Upper lobe of left lung (tissue), 4 donors: Measurements from ENCODE around the gene GRPEL1.

ENCODE experiments used
- CTCF ChIP-seq, 6 experiments: fragments of 450-650 bp in 4 of 6; fragments of 200-600 bp in 2 of 6; sonication (generic) in 2 of 6; IDR thresholded peaks; one replicate each; pipeline ENCODE4 v1.5.1; 2016 to 2019; ENCODE audit warnings: antibody characterized with exemption in 6 of 6
- EP300 ChIP-seq, 4 donors: sonication (generic); formaldehyde crosslinking; IDR thresholded peaks; one replicate each; pipeline ENCODE4 v1.5.1; 2017; ENCODE audit warnings: antibody characterized with exemption in 4 of 4, control low read depth in 2 of 4
- POLR2A ChIP-seq, 4 donors: fragments of 450-650 bp; IDR thresholded peaks; one replicate each; pipeline ENCODE4 v1.5.1; 2016 to 2017; ENCODE audit warnings: antibody characterized with exemption in 4 of 4, mild to moderate bottlenecking in 2 of 4
- POLR2AphosphoS5 ChIP-seq, 2 donors: sonication (generic); formaldehyde crosslinking; IDR thresholded peaks; one replicate each; pipeline ENCODE4 v1.5.1; 2017; ENCODE audit warnings: antibody characterized with exemption in 2 of 2

- TF ChIP-seq POLR2A (IDR thresholded peaks at IDR 0.05) (no peak), CTCF (IDR thresholded peaks at IDR 0.05) (no peak), EP300 (IDR thresholded peaks at IDR 0.05) (no peak), POLR2AphosphoS5 (IDR thresholded peaks at IDR 0.05) (no peak)
These were observed 50.3 kb downstream of the GRPEL1 start for GRCh38 chr4:7017446-7018048.
